Effector CD4-positive, alpha-beta T cell (primary cell): Measurements from ENCODE around the gene BORCS5.
"Not testable (repeated sequence)": the region's sequence is repeated elsewhere in the genome, so short reads cannot be mapped to it uniquely, and the experiment has no call there.

Experiments
- DNase-seq: peaks from one replicate; pipeline ENCODE4 v3.0.0-alpha.2; 2020

Gene BORCS5

DNA sequence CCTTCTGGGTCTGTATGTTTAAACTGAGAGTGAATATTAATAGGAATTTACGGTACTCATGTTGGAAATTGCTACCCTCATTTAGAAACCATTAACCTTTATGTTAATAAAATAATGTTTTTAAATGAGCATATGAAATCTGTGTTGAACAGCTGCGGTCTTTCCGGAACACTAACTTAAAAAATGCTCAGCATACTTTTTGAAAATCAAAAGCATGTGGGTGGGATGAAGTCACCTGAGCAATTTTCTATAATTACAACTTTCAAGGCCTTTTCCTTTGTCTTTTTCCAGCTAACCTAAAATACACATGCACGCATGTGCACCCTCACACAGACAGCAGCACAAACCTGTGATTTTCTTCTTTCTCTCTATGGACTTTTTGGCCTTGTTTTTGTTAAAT, 39.8 kb downstream of the BORCS5 start:
- no peak for DNase-seq

DNA sequence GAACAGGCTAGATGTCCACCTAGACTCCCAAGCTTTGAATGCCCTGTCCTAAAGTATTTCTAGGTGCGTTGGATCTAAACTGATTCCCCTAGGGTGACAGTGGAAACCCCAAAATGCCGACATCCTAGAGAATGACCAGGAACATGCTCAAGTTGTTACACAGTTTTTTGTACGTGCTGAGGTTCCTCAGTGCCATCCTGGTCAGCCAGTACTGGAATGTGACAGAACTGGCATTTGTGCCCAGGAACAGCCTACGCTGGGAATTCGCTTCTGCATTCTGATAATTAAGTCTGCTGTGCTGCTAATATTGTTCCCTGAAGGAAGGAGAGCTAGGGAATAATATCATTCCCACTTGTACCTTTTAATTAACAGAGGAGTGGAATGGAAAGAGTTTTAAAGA, 40.3 kb downstream of the BORCS5 start:
- no peak for DNase-seq

DNA sequence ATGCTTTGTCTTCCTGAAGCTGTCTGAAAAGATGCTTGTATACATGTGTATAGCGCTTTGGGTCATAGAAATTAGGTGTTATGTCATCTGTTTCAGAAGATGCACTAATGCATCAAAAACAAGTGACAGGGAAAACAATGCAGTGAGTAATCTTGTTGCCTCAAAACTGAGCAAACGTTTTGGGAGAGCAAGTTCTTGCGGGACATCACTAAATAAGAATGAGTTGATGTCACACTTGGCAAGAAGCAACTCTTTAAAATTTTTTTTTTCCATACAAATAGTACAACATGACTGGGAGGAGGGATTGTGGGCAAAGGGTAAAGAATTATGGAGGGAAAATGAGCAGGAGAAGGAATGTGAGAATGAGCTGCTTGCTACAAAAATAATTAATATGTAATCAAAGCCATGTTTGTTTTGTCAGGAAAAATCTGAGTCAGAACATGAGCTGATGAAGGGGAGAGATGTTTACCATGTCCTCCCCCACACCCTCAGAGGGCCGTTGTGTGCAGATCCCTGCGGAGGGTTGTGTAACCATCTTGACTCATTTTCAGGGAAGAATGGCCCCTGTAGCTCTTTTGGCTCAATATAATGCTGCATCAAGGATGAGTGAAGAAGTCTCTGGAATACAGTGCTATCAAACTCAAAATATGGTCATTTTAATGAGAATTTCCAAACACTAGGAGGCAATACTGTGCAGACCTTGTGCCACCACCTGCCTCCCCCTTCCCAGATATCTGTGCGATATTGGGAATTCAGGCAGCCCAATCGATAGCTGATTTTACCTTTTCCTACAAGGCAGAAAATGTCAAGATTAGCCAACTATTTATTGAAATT, 41.4 kb downstream of the BORCS5 start:
- DNase-seq = no peak

- DNase-seq = no peak
Measured at GRCh38 chr12:12399161-12399560, 42.3 kb downstream of the BORCS5 start.

GRCh38 chr12:12399776-12400305, 43.0 kb downstream of the BORCS5 start:
- DNase-seq = no peak

- DNase-seq = no peak
Measured at GRCh38 chr12:12400793-12401192, 43.9 kb downstream of the BORCS5 start.

DNA sequence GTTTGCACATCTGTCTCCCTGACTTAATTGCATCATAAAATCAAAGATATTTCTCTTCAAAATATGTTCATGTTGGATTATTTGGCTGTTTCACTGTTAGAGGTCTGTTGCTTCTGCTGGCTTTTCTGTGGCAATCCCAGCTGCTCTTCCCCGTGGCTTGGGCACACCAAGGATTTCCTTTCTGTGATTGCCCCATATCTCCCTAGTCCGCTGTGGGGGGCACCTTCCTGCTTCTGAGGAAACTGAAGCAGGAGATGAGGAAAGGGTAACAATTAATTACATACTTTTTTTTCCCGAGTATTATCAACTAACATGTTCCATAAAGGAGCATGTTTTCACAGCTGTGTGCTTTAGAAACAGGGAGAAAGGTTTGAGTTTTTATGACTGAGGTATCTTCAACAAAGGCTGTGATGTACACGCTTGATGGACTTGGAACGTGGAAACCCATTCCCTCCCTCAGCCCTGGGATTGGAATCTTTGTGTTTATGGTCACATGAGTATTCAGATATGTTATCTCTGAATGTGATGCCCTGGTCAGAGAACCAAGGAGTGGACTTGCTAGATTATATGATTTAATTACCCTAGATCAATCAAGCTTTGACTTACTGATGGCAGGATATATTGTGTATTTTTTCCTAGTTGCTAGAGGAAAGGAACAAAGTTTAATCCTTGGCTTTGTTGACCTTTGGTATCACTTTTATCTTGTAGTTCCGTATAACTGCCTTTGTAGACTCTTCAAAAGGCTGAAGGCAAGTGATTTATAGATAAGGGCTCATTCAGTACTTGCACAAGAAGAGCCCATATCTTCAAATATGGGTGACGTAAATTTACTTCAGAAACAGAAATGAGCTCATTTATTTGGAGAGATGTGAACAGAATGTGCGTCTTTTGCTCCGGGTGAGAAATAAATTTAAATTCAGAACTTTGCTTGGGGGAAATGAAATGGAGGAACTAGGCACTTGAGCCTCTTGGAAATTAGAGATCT, 46.7 kb downstream of the BORCS5 start:
- DNase-seq = no peak

GRCh38 chr12:12404297-12404696, 47.4 kb downstream of the BORCS5 start:
- no peak for DNase-seq

DNA sequence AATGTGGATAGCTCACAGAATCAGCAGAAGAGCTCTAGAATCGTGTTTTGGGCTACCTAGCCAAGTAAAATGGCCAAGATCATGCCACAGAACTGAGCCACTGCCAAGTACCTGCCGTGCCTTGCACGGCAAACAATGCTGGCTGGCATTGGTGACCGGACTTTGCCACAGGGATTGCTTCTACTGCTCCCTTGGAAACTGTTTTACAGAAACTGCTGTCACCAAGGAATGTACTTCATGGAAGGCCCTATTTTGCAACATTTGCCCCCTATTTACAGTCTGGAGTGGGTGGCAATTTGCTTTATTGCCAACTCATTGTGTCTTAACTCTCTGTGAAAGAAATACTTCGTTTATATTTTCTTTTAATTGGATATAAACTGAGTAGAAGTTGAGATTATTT, 49.0 kb downstream of the BORCS5 start:
- no peak for DNase-seq

GRCh38 chr12:12406762-12407161, 49.9 kb downstream of the BORCS5 start:
- DNase-seq = no peak

GRCh38 chr12:12408265-12408690, 51.4 kb downstream of the BORCS5 start:
- DNase-seq = no peak

DNA sequence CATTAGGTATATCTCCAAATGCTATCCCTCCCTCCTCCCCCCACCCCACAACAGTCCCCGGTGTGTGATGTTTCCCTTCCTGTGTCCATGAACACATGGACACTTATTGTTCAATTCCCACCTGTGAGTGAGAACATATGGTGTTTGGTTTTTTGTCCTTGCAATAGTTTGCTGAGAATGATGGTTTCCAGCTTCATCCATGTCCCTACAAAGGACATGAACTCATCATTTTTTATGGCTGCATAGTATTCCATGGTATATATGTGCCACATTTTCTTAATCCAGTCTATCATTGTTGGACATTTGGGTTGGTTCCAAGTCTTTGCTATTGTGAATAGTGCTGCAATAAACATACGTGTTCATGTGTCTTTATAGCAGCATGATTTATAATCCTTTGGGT, 52.5 kb downstream of the BORCS5 start:
- DNase-seq = not testable (repeated sequence)

DNA sequence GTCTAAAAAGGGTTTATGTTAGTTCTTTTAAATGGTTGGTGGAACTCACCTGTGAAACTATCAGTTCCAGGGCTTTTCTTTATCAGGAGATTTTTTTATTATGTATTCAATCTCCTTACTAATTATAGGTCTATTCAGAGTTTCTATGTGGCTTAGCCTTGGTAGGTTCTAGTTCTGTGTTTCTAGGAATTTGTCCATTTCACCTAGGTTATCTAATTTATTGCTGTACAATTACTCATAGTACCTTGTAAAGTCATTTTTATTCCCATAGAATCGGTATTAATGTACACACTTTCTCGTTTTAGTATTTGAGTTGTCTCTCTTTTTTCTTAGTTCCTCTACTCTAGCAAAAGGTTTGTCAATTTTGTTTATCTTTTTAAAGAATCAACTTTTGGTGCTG, 59.0 kb downstream of the BORCS5 start:
- DNase-seq = no peak

GRCh38 chr12:12419165-12419564, 62.3 kb downstream of the BORCS5 start:
- DNase-seq = not testable (repeated sequence)

GRCh38 chr12:12423367-12423766, 66.5 kb downstream of the BORCS5 start:
- no peak for DNase-seq

GRCh38 chr12:12425001-12425400, 68.1 kb downstream of the BORCS5 start:
- DNase-seq = no peak

DNA sequence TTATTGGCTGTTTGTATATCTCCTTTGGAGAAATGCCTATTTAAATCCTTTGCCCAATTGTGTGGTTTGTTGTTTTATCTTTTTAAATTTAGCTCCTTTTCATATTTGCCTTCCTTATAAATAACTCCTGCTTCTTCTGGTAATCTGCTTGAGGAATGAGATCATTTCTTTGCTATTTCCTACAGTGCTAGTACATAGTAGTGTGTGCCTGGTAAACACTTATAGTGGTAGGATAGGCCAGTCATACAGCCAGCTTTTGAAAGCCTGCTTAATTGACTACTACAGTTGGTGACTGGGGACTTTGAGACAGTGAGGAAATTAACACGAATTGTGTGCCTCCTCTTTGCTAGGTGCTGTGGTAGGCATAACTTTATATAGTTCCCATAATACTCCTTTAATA, 68.7 kb downstream of the BORCS5 start:
- no peak for DNase-seq

DNA sequence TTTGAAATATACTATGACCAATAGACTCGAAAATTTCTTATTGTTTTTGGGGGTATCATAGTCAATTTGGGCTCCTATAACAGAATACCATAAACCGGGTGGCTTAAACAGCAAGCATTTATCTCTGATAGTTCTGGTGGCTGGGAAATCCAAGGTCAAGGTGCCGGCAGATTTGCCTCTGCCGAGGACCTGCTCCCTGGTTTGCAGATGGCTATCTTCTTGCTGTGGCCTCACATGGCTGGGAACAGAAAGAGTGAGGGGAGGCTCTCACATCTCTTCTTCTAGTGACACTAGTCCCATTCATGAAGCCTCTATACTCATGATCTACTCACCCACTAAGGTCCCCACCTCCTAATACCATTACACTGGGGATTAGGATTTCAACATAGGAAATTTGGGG, 70.7 kb downstream of the BORCS5 start:
- DNase-seq = no peak

- no peak for DNase-seq
Measured at GRCh38 chr12:12428047-12428446, 71.2 kb downstream of the BORCS5 start.

- DNase-seq = no peak
Measured at GRCh38 chr12:12428961-12429657, 72.2 kb downstream of the BORCS5 start.

- DNase-seq = no peak
Measured at GRCh38 chr12:12432364-12432763, 75.5 kb downstream of the BORCS5 start.

DNA sequence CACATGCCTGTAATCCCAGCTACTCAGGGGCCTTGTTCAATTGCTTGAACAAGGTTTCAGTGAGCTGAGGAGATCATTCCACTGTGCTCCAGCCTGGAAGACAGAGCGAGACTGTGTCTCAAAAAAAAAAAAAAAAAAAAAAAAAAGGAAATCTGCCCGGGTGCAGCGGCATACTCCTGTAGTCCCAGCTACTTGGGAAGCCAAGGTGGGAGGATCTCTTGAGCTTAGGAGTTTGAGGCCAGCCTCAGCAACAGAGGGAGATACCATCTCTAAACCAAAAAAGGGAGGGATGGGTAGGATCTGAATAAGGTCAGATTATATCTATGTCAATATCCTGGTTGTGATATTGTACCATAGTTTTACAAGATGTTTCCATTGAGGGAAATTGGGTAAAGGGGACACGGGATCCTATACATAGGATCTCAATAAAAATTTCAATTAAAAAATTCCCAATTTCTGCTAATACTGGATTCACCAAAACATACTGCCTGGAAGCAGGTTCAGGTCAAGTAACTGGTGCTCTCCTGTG, 76.4 kb downstream of the BORCS5 start:
- no peak for DNase-seq
